ENCODE results near the gene TRMT11. TPM values are rescaled to one million over a fixed set of nuclear protein-coding genes. Genes with fewer than 3 reads are reported as not detected.

Gene TRMT11
- total and polyA plus RNA-seq, 9 donors: 10.7 to 29.9 (median 23.9) TPM

DNA sequence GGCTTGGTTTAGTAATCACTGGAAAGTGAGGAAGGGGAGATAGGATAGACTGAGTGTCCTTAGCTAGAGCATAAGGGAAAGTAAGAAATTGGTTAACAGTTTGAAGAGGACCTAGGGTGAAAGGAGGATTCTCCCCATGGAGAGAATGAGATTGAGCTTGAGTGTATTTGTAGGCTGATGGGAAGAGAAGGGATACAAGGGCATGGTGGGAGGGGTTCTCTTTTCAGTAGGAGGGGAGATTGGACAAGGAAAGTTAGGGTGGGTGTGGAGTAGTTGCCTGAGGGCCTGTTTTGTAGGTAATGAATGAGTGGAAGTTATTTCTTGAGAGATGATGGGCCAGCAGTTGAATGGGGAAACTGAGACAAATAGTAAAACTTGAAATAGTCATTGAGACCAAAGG is 1.9 kb downstream of the TRMT11 start:
- intact Hi-C loops (cut with DNase I): no loop called here

DNA sequence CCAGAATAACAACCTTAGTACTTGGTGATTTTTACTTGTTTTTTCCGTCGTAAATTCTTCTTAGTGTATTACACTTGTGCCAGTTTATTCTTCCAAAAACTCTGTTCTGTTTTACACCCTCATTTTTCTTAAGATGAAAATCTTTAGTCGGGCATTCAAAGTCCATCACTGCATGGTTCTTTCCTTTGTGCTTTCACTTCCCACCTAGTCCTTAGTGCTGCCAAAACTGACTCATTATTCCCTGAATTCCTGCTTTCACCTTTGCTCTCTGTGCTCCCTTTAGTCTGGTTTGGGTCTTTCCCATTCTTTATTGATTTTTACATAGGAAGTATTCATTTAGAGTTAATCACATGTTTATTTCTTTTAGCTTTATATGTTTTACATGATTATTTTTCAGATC is 3.3 kb downstream of the TRMT11 start:
- Histone ChIP-seq H3K36me3 (no peaks in the 10 kb centered on the region), H3K4me1 (ENCODE audit: insufficient read depth) (peaks cover 5% of the 10 kb centered on the region), H3K27ac (no peak overlapping the region), H3K27me3 (no peaks in the 10 kb centered on the region), H3K9me3 (no peaks in the 10 kb centered on the region), H3K4me3 (no peak overlapping the region)
- no peak for DNase-seq
- intact Hi-C loops (cut with DNase I): no loop called here
- TF ChIP-seq, protein P1, sequence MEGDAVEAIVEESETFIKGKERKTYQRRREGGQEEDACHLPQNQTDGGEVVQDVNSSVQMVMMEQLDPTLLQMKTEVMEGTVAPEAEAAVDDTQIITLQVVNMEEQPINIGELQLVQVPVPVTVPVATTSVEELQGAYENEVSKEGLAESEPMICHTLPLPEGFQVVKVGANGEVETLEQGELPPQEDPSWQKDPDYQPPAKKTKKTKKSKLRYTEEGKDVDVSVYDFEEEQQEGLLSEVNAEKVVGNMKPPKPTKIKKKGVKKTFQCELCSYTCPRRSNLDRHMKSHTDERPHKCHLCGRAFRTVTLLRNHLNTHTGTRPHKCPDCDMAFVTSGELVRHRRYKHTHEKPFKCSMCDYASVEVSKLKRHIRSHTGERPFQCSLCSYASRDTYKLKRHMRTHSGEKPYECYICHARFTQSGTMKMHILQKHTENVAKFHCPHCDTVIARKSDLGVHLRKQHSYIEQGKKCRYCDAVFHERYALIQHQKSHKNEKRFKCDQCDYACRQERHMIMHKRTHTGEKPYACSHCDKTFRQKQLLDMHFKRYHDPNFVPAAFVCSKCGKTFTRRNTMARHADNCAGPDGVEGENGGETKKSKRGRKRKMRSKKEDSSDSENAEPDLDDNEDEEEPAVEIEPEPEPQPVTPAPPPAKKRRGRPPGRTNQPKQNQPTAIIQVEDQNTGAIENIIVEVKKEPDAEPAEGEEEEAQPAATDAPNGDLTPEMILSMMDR (IDR thresholded peaks at IDR 0.05): no peak
- TF ChIP-seq POLR2A (IDR thresholded peaks at IDR 0.05): no peak
- no peak for TF ChIP-seq EP300 (IDR thresholded peaks at IDR 0.05)
- 75 to 82% (median 76%) methylated on average over 3 of the region's 3 CpGs for WGBS, 3 donors

More for the DNA sequence above, 1.9 kb downstream of the TRMT11 start:
- no peak for DNase-seq
- no peak for TF ChIP-seq POLR2A (IDR thresholded peaks at IDR 0.05)
- TF ChIP-seq, protein P1 (IDR thresholded peaks at IDR 0.05): no peak
- TF ChIP-seq EP300 (IDR thresholded peaks at IDR 0.05): no peak
- peaks cover 5% of the 10 kb centered on the region for H3K4me1 ChIP-seq (ENCODE audit: insufficient read depth)
- no peaks in the 10 kb centered on the region for H3K27me3 ChIP-seq
- no peak overlapping the region for H3K4me3 ChIP-seq
- no peak overlapping the region for H3K27ac ChIP-seq
- H3K9me3 ChIP-seq: no peaks in the 10 kb centered on the region
- no peaks in the 10 kb centered on the region for H3K36me3 ChIP-seq

DNA sequence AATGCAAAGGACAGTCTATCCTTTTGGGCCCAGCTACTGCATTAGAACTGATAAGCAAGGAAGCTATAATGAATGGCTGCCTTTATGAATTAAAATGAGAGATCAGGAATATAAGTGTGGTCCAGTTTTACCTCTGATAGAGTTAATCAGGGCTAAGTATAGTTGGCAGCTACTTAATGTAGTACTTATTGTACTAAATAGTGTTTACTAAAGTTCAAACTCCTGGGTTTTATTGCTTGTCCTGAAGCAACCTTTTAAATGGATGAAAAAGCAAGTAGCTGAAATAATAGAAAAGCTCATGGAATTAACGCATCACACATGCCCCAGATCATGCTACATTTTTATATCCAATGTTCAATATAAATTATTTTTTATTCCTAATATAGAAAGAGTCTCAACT is 5.3 kb downstream of the TRMT11 start:
- Histone ChIP-seq H3K9me3 (no peaks in the 10 kb centered on the region), H3K27me3 (no peaks in the 10 kb centered on the region), H3K4me3 (no peak overlapping the region), H3K36me3 (no peaks in the 10 kb centered on the region), H3K27ac (no peak overlapping the region), H3K4me1 (ENCODE audit: insufficient read depth) (peaks cover 5% of the 10 kb centered on the region)
- DNase-seq: no peak
- no peak for TF ChIP-seq EP300 (IDR thresholded peaks at IDR 0.05)
- no peak for TF ChIP-seq POLR2A (IDR thresholded peaks at IDR 0.05)
- TF ChIP-seq, protein P1 (IDR thresholded peaks at IDR 0.05): no peak
- 70 to 79% (median 73%) methylated on average over 1 of the region's 1 CpG for WGBS, 3 donors
- intact Hi-C loops (cut with DNase I): no loop called here

DNA sequence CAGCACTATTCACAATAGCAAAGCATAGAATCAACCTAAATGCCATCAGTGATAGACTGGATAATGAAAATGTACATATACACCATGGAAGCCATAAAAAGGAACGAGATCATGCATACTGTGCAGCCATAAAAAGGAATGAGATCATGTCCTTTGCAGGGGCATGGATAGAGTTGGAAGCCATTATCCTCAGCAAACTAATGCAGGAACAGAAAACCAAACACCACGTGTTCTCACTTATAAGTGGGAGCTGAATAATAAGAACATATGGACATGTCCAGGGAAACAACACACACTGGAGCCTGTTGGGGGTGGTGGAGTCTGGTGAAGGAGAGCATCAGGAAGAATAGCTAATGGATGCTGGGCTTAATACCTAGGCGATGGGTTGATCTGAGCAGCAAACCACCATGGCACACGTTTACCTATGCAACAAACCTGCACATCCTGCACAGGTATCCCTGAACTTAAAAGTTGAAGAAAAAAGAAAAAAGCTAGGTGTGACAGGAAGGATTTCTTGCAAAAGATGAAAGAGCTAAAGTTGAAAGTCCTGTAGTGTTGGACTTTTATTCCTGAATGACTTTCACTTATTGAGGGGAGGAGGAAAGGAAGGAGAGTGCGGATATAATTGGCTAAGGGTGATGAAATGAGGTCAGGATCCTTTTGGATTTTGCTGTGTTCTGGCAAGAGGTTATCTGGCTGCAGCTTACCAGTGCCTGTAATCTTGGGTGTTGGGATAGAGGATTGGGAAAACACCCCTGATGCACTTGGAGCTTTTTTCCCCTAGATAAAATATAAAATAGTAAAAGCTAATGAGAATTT is 8.5 kb downstream of the TRMT11 start:
- intact Hi-C loops (cut with DNase I): no loop called here
- TF ChIP-seq EP300 (IDR thresholded peaks at IDR 0.05) (no peak), POLR2A (IDR thresholded peaks at IDR 0.05) (no peak)
- TF ChIP-seq, protein P1 (IDR thresholded peaks at IDR 0.05): no peak

More for the DNA sequence above, 8.5 kb downstream of the TRMT11 start:
- no peaks in the 10 kb centered on the region for H3K9me3 ChIP-seq
- no peak overlapping the region for H3K4me3 ChIP-seq
- H3K4me1 ChIP-seq (ENCODE audit: insufficient read depth): no peaks in the 10 kb centered on the region
- 70 to 74% (median 73%) methylated on average over 5 of the region's 5 CpGs for whole genome bisulfite sequencing, 3 donors
- DNase-seq: no peak
- H3K27ac ChIP-seq: no peak overlapping the region
- H3K36me3 ChIP-seq: no peaks in the 10 kb centered on the region
- H3K27me3 ChIP-seq: no peaks in the 10 kb centered on the region

Measured in ovary (tissue), 9 donors.